Stimulated activated CD8-positive, alpha-beta memory T cell treated with anti-CD3 and anti-CD28 coated beads, Interleukin-4, amount 100 ng/mL, for 48 hours (primary cell): ENCODE data around the gene REELD1.
A peak's percentile ranks its signal among the peaks of the same experiment; 100 is the strongest.

ENCODE experiments used
- DNase-seq: peaks from one replicate; pipeline ENCODE4 v3.0.0-alpha.2; 2020

The REELD1 gene

GRCh38 chr4:146229406-146229805, 15.1 kb downstream of the REELD1 start:
- no peak for DNase-seq

- no peak for DNase-seq
These were observed 17.9 kb downstream of the REELD1 start for GRCh38 chr4:146232131-146232722.

- DNase-seq = no peak
These were observed 21.4 kb downstream of the REELD1 start for GRCh38 chr4:146235654-146236177.

GRCh38 chr4:146236216-146236615, 21.9 kb downstream of the REELD1 start:
- DNase-seq = no peak

- DNase-seq = no peak
These were observed 22.8 kb downstream of the REELD1 start for GRCh38 chr4:146237092-146237491.

DNA sequence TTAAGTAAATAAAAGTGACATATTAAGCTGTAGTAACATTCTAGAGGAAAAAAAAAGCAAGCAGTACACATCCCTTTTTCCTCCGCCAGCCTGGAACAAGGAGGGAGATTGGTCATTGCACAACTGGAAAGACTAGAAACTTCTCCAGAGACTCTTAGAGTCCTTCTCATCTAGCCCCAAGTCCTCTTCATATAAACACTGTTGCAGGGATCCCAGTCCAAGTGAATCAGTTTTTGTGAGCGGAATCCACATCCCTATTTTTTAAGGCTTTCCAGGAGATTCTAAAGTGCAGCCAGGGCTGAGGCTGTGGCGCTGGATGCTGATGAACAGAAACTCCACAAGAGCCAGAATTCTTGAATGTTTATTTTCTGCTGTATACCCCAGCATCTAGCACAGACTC, 23.8 kb downstream of the REELD1 start:
- no peak for DNase-seq

DNA sequence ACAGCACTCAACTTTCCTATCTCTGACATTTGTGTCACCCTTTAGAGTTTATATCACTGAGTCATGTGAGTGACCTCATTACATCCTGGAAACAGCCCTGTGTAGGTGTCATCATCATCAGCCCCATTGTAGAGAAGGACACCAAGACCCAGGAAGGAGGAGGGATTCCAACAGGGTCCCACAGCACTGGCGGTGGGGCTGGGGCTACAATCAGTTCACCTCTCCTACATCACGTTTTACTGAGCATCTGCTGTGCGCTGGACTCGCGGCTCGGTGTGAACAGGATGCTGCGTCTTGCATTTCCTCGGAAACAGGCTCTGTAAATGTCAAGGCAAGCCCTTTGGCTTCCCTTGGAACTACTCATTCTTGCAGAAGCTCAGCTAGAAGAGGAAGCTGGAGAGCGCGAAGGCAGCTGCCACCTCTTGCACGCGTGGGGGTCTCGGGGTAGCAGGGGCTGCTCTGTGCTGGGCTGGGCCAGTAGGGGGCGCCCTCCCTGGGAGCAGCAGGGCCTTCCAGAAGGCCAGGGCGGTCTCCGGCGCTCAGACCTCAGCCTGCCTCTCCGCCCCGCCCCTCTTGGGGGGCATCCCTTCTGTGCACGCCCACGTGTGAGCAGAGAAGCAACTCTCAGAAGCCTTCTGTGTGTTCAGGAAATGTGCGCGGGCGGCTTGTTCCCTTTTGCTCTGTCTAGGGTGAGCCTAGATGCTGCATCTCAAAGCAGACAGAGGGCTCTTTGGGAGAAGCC, 29.0 kb downstream of the REELD1 start:
- peak; percentile 86 for DNase-seq

DNA sequence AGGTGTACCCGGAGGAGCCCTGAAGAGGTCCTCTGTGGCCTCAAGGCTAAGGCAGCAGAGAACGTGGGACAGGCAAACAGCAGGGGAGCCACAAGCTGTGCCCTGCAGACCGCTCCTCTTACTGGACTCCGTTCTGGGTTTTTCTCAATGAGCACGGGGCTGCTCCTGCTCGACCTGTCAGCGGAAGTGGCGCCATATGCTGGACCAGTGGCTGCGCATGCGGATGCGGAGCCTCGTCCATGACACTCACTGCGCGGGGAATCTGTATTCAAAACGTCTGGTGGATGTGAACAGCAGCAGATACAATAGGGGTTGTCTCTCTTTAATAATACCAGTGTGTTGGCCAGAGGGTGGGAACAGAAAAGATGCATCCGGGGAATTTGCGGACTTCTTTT, 29.5 kb downstream of the REELD1 start:
- DNase-seq = no peak

GRCh38 chr4:146244496-146244895, 30.2 kb downstream of the REELD1 start:
- DNase-seq = no peak

DNA sequence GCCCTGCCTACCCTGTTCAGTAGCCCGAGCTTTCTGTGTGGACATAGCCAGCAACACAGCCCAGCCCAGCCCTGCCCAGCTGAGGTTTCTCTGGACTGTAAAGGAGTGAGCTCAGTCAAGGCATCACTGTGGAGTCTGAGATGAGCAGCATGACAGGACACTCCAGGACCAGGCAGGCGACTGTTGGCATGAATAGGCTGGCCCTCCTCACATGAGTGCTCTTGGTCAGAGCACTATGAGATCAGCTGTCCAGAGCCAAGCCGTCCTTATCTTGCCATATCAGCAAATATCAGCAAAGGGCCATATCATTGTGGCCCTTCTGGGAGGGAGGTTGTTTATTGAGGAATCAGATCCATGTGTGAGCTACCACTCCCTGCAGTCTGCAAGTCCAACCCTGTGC, 30.9 kb downstream of the REELD1 start:
- no peak for DNase-seq

DNA sequence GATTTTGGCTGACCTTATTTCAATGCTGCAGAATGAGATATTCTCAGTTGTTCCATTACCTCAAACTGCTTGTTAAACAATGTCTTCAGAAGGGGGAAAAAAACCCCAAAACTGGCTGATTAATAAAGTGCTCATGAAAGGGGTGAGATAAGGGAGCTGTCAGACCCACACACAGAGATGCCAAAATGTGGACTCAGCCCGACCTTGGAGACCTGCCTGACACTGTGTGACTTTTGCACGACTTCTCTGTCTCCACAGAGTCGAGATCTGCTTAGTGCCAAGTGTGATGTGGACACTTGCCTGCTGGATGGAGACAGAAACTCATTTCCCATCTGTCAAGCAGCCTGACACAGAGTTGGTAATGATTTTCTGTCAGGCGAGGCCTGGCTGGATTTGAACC, 31.5 kb downstream of the REELD1 start:
- no peak for DNase-seq

DNA sequence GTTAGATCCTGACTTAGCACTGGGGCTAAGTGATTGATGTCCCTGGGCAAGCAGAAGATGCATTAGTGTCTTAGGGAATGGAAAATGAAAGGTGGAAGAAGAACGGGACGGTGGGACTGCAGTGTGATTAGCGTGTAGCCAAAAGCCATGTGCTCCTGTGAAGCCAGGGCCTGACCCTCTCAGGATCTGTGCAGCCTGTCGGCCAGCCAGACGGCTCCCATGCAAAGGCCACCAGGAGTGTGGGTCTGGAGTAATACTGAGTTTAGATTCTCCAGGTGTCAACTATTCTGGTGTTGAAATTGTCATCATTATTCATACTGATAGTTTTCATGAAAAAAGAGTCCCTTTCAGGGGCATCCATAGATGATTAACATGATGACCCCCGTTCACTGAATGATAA, 32.0 kb downstream of the REELD1 start:
- no peak for DNase-seq

- no peak for DNase-seq
These were observed 33.0 kb downstream of the REELD1 start for GRCh38 chr4:146247356-146247755.

- no peak for DNase-seq
These were observed 38.8 kb downstream of the REELD1 start for GRCh38 chr4:146252969-146253611.

- no peak for DNase-seq
These were observed 41.1 kb downstream of the REELD1 start for GRCh38 chr4:146255463-146255862.

- DNase-seq = no peak
These were observed 41.5 kb downstream of the REELD1 start for GRCh38 chr4:146255874-146256273.

GRCh38 chr4:146256328-146256727, 42.0 kb downstream of the REELD1 start:
- no peak for DNase-seq

DNA sequence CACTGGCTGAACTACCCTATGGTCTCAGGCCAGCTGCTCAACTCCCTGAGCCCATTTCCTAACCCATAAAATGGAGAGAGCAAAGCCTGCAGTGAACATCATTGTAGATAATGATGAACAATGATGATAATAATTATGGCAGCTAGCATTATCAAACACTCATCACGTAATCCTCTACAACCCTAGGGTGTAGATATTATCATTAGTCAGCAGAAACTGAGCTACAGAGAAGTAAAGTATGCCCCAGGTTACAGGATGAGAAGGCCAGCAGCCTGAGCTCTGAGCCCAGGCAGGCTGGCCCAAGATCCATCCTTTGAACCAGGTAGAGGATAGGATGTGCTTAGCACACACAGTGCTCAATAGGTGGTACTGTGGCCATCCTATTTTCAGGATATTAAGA, 43.2 kb downstream of the REELD1 start:
- no peak for DNase-seq

DNA sequence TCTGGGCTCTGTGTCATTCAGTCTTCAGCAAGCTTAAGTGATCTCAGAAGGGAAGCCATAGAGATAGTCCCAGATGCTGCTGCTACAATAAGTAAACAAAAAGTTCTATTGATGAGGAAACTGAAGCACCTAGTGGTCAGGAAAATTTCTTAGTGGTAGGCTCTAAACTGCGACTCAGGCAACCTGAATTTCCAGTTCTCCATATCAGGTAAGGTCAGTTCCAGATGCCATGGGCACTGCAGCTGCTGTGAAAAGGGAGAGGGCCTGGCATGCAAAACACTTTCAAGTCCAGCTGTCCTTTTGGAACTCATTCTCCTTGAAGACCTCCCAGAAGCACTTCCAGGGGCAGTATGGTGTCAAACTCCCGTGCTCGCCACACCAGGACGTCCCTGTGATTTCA, 46.2 kb downstream of the REELD1 start:
- no peak for DNase-seq

GRCh38 chr4:146261041-146261440, 46.7 kb downstream of the REELD1 start:
- no peak for DNase-seq

DNA sequence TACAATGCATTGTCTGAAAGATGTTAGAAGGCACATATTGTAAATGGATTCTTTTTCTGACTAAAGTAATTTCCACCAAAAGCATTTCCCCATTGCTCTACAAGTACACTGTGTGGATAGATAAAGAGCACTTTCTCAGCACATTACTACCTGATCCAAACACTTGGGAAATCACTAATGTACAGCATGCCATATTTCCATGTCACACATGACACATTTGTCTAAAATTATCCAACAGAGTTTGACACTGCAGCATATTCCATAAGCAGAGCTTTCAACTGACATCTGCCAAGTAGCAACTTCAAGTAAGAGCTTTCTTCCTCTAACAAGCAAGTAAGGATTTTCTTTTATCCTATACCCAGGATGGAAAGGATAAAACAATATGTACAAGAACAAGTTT, 49.5 kb downstream of the REELD1 start:
- DNase-seq = no peak

DNA sequence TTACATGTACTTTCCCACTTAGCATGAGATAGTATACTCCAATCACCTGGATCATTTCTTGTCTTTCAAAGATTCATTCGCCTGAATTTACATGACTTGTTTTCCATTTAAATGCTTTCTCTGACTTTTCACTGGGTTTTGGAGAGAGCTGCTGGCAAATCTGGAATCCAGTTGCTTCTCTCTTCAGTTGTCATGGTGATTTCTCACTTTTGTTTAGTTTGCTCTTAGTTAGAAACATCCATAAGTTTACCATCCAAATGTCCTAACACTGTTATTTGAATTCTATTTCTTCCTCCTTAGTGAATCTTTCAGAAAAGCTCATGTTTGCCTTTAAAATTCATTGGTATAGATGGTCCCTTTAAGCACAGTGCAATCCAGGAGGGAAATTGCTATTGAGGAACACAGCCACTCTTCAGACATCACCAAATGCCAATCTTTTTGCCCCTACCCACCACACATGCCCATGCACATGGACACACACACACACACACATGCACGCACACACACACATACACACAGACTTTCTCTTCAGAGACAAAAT, 51.7 kb downstream of the REELD1 start:
- no peak for DNase-seq

DNA sequence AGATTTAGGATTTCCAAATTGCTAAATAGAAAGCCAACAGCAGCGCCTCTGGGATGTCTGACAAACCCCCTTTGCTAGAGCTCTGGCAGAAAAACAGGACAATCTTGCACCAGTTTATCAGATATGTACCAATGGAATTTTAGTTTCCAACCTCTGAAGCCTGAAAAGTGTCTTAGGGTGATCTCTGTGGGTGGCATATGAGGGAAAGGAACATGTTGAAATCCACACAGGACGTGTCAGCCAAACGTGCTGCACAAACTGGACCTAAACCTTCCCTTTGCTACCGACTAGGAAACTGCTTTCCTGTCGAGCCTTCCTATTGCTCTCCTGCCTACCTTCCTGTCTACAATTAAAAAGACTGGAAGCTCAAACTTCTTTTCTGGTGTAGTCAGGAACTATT, 53.5 kb downstream of the REELD1 start:
- no peak for DNase-seq

DNA sequence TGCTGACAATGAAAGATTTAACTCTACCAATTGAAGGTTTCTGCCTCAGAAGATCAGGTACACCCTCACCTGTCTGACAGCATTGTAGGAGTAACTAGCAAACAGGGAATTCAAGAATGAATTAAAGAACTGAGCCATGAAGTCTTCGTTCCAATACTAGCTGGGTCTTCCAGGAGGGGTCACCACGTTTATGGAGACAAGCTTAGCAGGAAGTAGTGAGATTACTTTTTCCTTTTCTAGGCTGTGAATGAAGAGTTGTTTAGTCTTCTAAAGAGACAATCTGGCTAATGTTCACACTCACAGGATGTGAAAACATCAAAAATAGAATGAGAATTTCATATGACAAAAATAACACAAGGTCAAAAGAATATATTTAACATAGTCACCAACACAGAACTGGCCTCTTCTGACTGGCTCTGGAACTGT, 54.9 kb downstream of the REELD1 start:
- no peak for DNase-seq
